GM19438 (cell line): ENCODE measurements around the gene ARAF.
A peak's percentile ranks its signal among the peaks of the same experiment; 100 is the strongest.

Experiments
- ATAC-seq: cut with Tn5 transposase; IDR thresholded peaks from one replicate; pipeline ENCODE4 v1.9.1; 2021; ENCODE audit warnings: low read depth; ENCODE audit not compliant: unreplicated experiment

The ARAF gene

GRCh38 chrX:47563801-47564315, 2.9 kb downstream of the ARAF start:
- ATAC-seq = no peak

- no peak for ATAC-seq
Measured at GRCh38 chrX:47564438-47565085, 3.6 kb downstream of the ARAF start.

GRCh38 chrX:47566841-47567240, 5.8 kb downstream of the ARAF start:
- ATAC-seq = no peak

- ATAC-seq = no peak
Measured at GRCh38 chrX:47568656-47569295, 7.8 kb downstream of the ARAF start.

GRCh38 chrX:47570794-47571193, 9.8 kb downstream of the ARAF start:
- ATAC-seq = no peak

GRCh38 chrX:47571215-47571614, 10.2 kb downstream of the ARAF start:
- no peak for ATAC-seq

- no peak for ATAC-seq
Measured at GRCh38 chrX:47571896-47572295, 10.9 kb downstream of the ARAF start.

GRCh38 chrX:47572773-47573340, 11.9 kb downstream of the ARAF start:
- ATAC-seq = no peak

GRCh38 chrX:47573341-47574075, 12.5 kb downstream of the ARAF start:
- ATAC-seq = no peak

- no peak for ATAC-seq
Measured at GRCh38 chrX:47574076-47574546, 13.1 kb downstream of the ARAF start.

- ATAC-seq = no peak
Measured at GRCh38 chrX:47574547-47575301, 13.7 kb downstream of the ARAF start.

GRCh38 chrX:47576021-47576898, 15.3 kb downstream of the ARAF start:
- no peak for ATAC-seq

GRCh38 chrX:47577424-47577823, 16.4 kb downstream of the ARAF start:
- ATAC-seq = no peak

- ATAC-seq = no peak
Measured at GRCh38 chrX:47577901-47578300, 16.9 kb downstream of the ARAF start.

GRCh38 chrX:47578692-47579091, 17.7 kb downstream of the ARAF start:
- ATAC-seq = no peak

GRCh38 chrX:47579537-47579936, 18.5 kb downstream of the ARAF start:
- ATAC-seq = no peak

GRCh38 chrX:47581731-47582647, 21.0 kb downstream of the ARAF start, which contains the start of gene TIMP1:
TIMP1 (plus strand) TSS chrX:47582436; CDS start chrX:47583416, 980 bp downstream.
- ATAC-seq = peak; percentile 85

GRCh38 chrX:47583240-47583861, 22.3 kb downstream of the ARAF start:
- no peak for ATAC-seq
